KMS-11 (cell line): ENCODE data around the gene AKAP4.
A peak's percentile ranks its signal among the peaks of the same experiment; 100 is the strongest.

ENCODE experiments used
- H2AFZ ChIP-seq: fragments of 200-600 bp; sonication (generic); 2 replicates; pipeline ENCODE4 v1.6.1; 2016; ENCODE audit warnings: antibody characterized with exemption, mixed run types, low read depth
- H3K27ac ChIP-seq: fragments of 200-600 bp; sonication (generic); 2 replicates; pipeline ENCODE4 v1.6.1; 2016; ENCODE audit warnings: mild to moderate bottlenecking, mixed run types
- H3K27me3 ChIP-seq: fragments of 200-600 bp; sonication (generic); 2 replicates; pipeline ENCODE4 v1.6.1; 2017; ENCODE audit warnings: mild to moderate bottlenecking, low read depth, mixed run types, moderate library complexity; ENCODE audit not compliant: insufficient read depth
- H3K36me3 ChIP-seq: fragments of 200-600 bp; sonication (generic); 2 replicates; pipeline ENCODE4 v1.6.1; 2017; ENCODE audit warnings: mild to moderate bottlenecking, mixed run types; ENCODE audit not compliant: insufficient read depth
- H3K4me1 ChIP-seq: fragments of 200-600 bp; sonication (generic); 2 replicates; pipeline ENCODE4 v1.6.1; 2016; ENCODE audit warnings: mild to moderate bottlenecking, low read depth, mixed run types; ENCODE audit not compliant: poor library complexity, severe bottlenecking
- H3K4me2 ChIP-seq: fragments of 200-600 bp; sonication (generic); 2 replicates; pipeline ENCODE4 v1.7.0; 2016; ENCODE audit warnings: mild to moderate bottlenecking, mixed run types
- H3K4me3 ChIP-seq: fragments of 200-600 bp; sonication (generic); IDR thresholded peaks from 2 replicates; pipeline ENCODE4 v1.6.1; 2017; ENCODE audit warnings: low read depth, low read length, mixed read lengths; ENCODE audit not compliant: insufficient read depth
- H3K79me2 ChIP-seq: fragments of 200-600 bp; sonication (generic); 2 replicates; pipeline ENCODE4 v1.6.1; 2016; ENCODE audit warnings: low read depth, mixed run types; ENCODE audit not compliant: insufficient read depth
- H3K9ac ChIP-seq: fragments of 200-600 bp; sonication (generic); 2 replicates; pipeline ENCODE4 v1.6.1; 2016; ENCODE audit warnings: mild to moderate bottlenecking, mixed run types
- H4K20me1 ChIP-seq: fragments of 200-600 bp; sonication (generic); 2 replicates; pipeline ENCODE4 v1.6.1; 2016; ENCODE audit warnings: mild to moderate bottlenecking, mixed run types; ENCODE audit not compliant: insufficient read depth
- TF ChIP-seq, protein P1 (sequence below): fragments of 200-600 bp; sonication (generic); conservative IDR thresholded peaks from 2 replicates; pipeline ENCODE4 v1.6.1; 2017; ENCODE audit warnings: low read depth, mild to moderate bottlenecking, antibody characterized with exemption, low read length, moderate library complexity, mixed read lengths

Gene AKAP4, protein sequence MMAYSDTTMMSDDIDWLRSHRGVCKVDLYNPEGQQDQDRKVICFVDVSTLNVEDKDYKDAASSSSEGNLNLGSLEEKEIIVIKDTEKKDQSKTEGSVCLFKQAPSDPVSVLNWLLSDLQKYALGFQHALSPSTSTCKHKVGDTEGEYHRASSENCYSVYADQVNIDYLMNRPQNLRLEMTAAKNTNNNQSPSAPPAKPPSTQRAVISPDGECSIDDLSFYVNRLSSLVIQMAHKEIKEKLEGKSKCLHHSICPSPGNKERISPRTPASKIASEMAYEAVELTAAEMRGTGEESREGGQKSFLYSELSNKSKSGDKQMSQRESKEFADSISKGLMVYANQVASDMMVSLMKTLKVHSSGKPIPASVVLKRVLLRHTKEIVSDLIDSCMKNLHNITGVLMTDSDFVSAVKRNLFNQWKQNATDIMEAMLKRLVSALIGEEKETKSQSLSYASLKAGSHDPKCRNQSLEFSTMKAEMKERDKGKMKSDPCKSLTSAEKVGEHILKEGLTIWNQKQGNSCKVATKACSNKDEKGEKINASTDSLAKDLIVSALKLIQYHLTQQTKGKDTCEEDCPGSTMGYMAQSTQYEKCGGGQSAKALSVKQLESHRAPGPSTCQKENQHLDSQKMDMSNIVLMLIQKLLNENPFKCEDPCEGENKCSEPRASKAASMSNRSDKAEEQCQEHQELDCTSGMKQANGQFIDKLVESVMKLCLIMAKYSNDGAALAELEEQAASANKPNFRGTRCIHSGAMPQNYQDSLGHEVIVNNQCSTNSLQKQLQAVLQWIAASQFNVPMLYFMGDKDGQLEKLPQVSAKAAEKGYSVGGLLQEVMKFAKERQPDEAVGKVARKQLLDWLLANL

GRCh38 chrX:50200907-50201306 lies at the start of gene AKAP4:
AKAP4 (minus strand) TSS chrX:50201007; CDS start chrX:50200889, 118 bp downstream.
- Histone ChIP-seq H3K27me3 (no peaks in the 10 kb centered on the region), H3K27ac (no peak within 1 kb of the TSS), H3K36me3 (no peaks in the 10 kb centered on the region), H4K20me1 (no peaks in the 10 kb centered on the region), H3K4me3 (no peak within 1 kb of the TSS), H3K79me2 (no peaks in the 10 kb centered on the region), H3K4me2 (no peak within 1 kb of the TSS), H2AFZ (no peak within 1 kb of the TSS), H3K4me1 (peaks cover 6% of the 10 kb centered on the region), H3K9ac (no peak within 1 kb of the TSS)
- TF ChIP-seq, protein P1, sequence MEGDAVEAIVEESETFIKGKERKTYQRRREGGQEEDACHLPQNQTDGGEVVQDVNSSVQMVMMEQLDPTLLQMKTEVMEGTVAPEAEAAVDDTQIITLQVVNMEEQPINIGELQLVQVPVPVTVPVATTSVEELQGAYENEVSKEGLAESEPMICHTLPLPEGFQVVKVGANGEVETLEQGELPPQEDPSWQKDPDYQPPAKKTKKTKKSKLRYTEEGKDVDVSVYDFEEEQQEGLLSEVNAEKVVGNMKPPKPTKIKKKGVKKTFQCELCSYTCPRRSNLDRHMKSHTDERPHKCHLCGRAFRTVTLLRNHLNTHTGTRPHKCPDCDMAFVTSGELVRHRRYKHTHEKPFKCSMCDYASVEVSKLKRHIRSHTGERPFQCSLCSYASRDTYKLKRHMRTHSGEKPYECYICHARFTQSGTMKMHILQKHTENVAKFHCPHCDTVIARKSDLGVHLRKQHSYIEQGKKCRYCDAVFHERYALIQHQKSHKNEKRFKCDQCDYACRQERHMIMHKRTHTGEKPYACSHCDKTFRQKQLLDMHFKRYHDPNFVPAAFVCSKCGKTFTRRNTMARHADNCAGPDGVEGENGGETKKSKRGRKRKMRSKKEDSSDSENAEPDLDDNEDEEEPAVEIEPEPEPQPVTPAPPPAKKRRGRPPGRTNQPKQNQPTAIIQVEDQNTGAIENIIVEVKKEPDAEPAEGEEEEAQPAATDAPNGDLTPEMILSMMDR = no peak

DNA sequence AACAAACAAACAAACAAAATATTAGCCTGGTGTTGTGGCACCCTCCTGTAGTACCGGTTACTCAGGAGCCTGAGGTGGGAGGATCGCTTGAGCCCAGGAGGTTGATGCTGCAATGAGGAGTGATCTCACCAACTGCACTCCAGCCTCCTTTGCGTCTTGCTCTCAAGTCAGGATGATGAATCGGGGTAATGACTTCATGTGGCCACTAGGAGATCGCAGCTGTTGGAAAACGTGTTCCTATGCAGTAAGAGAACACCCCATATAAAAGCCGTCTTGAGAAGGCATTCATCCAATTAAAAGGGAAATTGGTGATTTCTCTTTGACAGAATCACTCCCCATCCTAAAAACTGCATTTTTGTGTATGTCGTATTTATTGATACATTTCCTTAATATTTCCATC lies 10.7 kb upstream of the AKAP4 start:
- H3K27me3 ChIP-seq = no peaks in the 10 kb centered on the region
- H4K20me1 ChIP-seq = no peaks in the 10 kb centered on the region
- no peaks in the 10 kb centered on the region for H3K4me1 ChIP-seq
- TF ChIP-seq, protein P1 = no peak
- H3K36me3 ChIP-seq = no peaks in the 10 kb centered on the region
- no peak overlapping the region for H3K4me2 ChIP-seq
- no peak overlapping the region for H3K4me3 ChIP-seq
- H3K9ac ChIP-seq = no peak overlapping the region
- H3K27ac ChIP-seq = no peak overlapping the region
- H3K79me2 ChIP-seq = no peaks in the 10 kb centered on the region
- H2AFZ ChIP-seq = no peak overlapping the region

DNA sequence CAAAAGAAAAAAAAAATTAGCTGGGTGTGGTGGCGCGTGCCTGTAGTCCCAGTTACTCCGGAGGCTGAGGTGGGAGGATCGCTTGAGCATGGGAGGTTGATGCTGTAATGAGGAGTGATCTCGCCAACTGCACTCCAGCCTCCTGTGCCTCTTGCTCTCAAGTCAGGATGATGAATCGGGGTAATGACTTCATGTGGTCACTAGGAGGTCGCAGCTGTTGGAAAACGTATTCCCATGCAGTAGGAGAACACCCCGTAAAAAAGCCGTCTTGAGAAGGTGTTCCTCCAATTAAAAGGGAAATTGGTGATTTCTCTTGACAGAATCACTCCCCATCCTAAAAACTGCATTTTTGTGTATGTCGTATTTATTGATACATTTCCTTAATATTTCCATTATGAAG lies 5.9 kb upstream of the AKAP4 start:
- Histone ChIP-seq H3K36me3 (no peaks in the 10 kb centered on the region), H2AFZ (no peak overlapping the region), H3K27ac (no peak overlapping the region), H3K79me2 (no peaks in the 10 kb centered on the region), H3K9ac (no peak overlapping the region), H3K4me3 (no peak overlapping the region), H3K4me2 (no peak overlapping the region), H3K4me1 (peaks cover 6% of the 10 kb centered on the region), H3K27me3 (no peaks in the 10 kb centered on the region), H4K20me1 (no peaks in the 10 kb centered on the region)
- TF ChIP-seq, protein P1 = no peak

GRCh38 chrX:50204364-50204899 lies 3.6 kb upstream of the AKAP4 start, which contains the start of gene CCNB3:
CCNB3 (plus strand) TSS chrX:50204765; CDS start chrX:50285164, 80,399 bp downstream.
- Histone ChIP-seq H2AFZ (peak within 1 kb of the TSS; percentile 62), H3K4me1 (peaks cover 6% of the 10 kb centered on the region), H3K36me3 (no peaks in the 10 kb centered on the region), H3K4me3 (no peak within 1 kb of the TSS), H3K4me2 (peak within 1 kb of the TSS; percentile 60), H3K27me3 (no peaks in the 10 kb centered on the region), H3K79me2 (no peaks in the 10 kb centered on the region), H3K9ac (peak within 1 kb of the TSS; percentile 75; the same call in 1 of the 2 replicates), H3K27ac (peak within 1 kb of the TSS; percentile 65), H4K20me1 (no peaks in the 10 kb centered on the region)
- TF ChIP-seq, protein P1 = peak; percentile 82
